Vagina (tissue), 2 donors: ENCODE results near the gene PITPNM1.

ENCODE experiments used
- POLR2A ChIP-seq, 2 donors: fragments of 450-650 bp; IDR thresholded peaks; one replicate each; pipeline ENCODE4 v1.6.1; 2017; ENCODE audit warnings: antibody characterized with exemption in 2 of 2, mild to moderate bottlenecking in 2 of 2, moderate library complexity in 2 of 2
- POLR2AphosphoS5 ChIP-seq, 2 donors: sonication (generic); formaldehyde crosslinking; IDR thresholded peaks; one replicate each; pipeline ENCODE4 v1.9.0; 2017; ENCODE audit warnings: antibody characterized with exemption in 2 of 2, mild to moderate bottlenecking in 2 of 2, low read depth in 1 of 2; ENCODE audit not compliant: insufficient read depth in 1 of 2
- TF ChIP-seq, protein P1 (sequence below), 3 experiments: fragments of 450-650 bp in 2 of 3; fragments of 200-600 bp in 1 of 3; sonication (generic) in 1 of 3; IDR thresholded peaks; one replicate each; pipeline ENCODE4 v1.5.1; 2017 to 2019; ENCODE audit warnings: antibody characterized with exemption in 3 of 3, mild to moderate bottlenecking in 2 of 3, moderate library complexity in 2 of 3

DNA sequence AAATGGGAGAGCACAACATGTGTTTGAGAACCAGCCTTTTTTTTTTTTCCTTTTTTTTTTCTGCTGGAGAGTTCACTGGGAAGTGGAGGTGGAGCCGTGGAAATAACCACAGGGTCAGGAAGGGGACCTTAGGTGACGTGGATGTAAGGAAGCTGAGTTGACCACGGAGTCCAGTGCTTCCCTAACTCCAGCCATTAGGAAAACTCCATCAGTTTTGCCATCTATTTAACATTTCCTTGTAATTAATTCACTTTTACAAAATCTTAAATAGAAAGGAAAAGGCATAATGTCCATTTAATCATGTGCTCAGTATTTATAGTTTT is 4.8 kb upstream of the PITPNM1 start:
- TF ChIP-seq, protein P1, sequence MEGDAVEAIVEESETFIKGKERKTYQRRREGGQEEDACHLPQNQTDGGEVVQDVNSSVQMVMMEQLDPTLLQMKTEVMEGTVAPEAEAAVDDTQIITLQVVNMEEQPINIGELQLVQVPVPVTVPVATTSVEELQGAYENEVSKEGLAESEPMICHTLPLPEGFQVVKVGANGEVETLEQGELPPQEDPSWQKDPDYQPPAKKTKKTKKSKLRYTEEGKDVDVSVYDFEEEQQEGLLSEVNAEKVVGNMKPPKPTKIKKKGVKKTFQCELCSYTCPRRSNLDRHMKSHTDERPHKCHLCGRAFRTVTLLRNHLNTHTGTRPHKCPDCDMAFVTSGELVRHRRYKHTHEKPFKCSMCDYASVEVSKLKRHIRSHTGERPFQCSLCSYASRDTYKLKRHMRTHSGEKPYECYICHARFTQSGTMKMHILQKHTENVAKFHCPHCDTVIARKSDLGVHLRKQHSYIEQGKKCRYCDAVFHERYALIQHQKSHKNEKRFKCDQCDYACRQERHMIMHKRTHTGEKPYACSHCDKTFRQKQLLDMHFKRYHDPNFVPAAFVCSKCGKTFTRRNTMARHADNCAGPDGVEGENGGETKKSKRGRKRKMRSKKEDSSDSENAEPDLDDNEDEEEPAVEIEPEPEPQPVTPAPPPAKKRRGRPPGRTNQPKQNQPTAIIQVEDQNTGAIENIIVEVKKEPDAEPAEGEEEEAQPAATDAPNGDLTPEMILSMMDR (IDR thresholded peaks at IDR 0.05): no peak
- TF ChIP-seq POLR2A (IDR thresholded peaks at IDR 0.05): no peak
- no peak for TF ChIP-seq POLR2AphosphoS5 (IDR thresholded peaks at IDR 0.05; ENCODE audit: insufficient read depth in 1 of 2, low read depth in 1 of 2)
